ENCODE data around the gene CAPN15.

DNA sequence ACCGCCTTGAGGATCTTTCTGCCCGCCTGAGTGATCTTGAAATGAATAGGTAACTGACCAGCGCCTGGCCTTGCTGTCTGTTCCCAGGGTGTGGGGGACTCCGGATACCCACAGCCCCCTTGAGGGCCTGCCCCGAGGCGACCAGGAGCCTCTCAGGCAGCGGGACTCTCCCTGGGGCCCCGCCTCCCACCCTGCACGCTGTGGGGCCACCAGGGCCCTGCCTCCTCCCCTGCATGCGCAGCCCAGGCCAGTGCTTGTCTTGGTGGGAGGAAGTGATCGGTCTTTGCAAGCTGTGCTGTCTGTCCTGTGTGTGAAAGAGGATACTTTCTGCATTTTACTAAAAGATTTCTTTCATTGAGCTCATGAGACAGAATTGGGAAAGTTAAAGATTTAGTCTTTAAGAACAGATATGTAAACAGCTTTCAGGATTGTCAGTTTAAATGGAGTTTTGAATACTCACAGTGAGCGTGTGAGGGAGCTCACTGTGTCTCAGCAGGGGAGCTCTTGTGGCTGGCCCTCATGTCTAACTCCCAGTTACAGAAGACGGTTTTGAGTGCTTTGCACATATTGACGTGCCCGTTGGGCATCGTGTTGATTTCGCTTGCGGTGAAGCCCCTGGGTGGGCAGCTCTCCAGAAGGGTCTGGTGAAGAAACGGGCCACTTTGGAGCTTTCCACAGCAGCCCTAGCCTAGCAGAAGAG lies 36.1 kb upstream of the CAPN15 start:
- TF ChIP-seq EZH2phosphoT487 (IDR thresholded peaks at IDR 0.05; ENCODE audit: insufficient read depth, low read depth): no peak
- no peak for TF ChIP-seq EZH2 (IDR thresholded peaks at IDR 0.05; ENCODE audit: insufficient read depth, poor library complexity, severe bottlenecking)
